ENCODE results near the gene UBAP1L.

- no peak for TF ChIP-seq EZH2phosphoT487 (IDR thresholded peaks at IDR 0.05; ENCODE audit: insufficient read depth, low read depth)
- no peak for TF ChIP-seq EZH2 (IDR thresholded peaks at IDR 0.05; ENCODE audit: insufficient read depth, poor library complexity, severe bottlenecking)
These were observed 25.7 kb downstream of the UBAP1L start for GRCh38 chr15:65089206-65089824.
